Raji (cell line): Measurements from ENCODE around the gene RDH11.
A peak's percentile ranks its signal among the peaks of the same experiment; 100 is the strongest.

Experiments used
- POLR2A ChIP-seq: IDR thresholded peaks from 2 replicates; pipeline ENCODE4 v1.6.1; 2011; ENCODE audit warnings: low read depth, low read length, control low read depth; ENCODE audit not compliant: insufficient read depth

Gene RDH11, protein sequence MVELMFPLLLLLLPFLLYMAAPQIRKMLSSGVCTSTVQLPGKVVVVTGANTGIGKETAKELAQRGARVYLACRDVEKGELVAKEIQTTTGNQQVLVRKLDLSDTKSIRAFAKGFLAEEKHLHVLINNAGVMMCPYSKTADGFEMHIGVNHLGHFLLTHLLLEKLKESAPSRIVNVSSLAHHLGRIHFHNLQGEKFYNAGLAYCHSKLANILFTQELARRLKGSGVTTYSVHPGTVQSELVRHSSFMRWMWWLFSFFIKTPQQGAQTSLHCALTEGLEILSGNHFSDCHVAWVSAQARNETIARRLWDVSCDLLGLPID

DNA sequence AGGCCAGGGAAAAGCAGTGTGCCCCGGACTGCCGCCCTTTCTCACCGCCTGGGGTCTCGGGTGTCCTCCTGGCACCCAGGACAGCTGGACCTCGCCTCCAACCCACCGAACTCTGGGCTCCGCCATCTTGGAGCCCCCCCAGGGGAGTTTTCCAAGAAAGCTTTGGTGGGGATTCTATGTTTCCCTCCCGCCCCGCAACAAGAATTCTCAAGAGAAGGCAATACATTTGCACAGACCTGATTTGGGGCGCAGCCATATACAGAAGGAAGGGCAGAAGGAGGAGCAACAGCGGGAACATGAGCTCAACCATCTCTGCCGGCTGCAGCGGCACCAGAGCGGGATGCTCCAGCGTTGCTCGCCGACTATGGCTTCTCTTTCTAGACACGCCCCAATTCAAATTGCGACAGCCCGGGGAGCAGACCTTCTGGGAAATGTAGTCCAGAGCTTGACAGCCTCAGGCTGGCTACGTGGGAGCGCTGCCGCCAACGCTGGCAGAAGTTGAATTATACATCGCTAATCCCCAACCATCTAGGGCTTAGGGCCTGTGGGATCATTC, at the start of gene RDH11:
RDH11 (minus strand) TSS at position 371 of the 556 bp plus-strand sequence; CDS start at position 310, 61 bp downstream.
- TF ChIP-seq POLR2A = peak; percentile 99

DNA sequence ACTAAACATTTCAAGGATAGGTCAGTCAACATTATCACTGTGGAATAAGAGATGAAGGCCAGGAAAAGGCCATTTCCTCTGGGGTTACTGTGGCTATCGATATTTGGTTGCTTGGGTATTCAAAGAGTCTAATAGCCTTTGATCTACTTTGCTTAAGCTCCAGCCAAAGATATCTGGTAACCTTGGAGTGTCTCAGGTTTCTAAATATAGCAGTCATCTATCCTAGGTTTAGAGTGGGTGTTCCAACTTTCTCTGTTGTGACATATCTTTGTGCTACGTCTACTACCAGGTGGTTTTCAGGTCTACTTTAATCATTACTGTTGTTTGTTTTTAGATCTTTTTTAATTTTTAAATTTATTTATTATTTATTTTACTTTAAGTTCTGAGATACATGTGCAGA, 48.5 kb upstream of the RDH11 start:
- no peak for TF ChIP-seq POLR2A

DNA sequence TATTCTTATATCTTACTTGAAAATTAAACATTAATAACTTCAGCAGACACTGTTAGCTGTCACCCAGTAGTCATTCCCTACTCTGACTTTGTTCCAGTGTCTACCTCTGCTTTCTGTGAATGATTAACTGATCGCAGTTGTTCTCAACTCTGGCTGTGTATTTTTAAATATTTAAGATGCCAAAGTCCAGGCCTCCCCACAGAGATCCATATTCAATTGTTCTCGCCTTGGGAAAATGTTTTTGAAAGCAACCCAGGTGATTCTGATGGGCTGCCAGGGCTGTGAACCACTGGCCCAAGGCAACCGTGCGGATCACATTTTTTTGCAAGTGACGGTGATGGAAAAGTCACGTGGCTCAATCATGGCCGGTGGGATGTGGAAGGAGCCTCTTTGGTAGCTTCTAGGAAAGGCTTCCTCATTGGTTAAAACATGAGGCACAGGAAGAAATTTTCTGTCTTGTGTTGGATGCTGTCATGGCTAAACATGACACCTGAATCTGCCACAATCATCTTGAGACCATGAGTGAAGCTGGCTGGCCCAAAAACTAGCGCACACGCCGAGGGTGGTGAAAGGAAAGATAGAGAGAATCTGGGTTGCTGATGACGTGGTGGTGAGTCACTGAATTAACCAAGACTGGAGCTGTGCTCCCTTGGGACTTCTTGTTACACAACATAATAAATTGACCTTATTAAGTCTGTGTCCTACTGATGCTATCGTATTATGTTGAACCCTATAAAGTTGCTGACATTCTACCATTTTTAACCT, 43.4 kb upstream of the RDH11 start:
- no peak for TF ChIP-seq POLR2A

DNA sequence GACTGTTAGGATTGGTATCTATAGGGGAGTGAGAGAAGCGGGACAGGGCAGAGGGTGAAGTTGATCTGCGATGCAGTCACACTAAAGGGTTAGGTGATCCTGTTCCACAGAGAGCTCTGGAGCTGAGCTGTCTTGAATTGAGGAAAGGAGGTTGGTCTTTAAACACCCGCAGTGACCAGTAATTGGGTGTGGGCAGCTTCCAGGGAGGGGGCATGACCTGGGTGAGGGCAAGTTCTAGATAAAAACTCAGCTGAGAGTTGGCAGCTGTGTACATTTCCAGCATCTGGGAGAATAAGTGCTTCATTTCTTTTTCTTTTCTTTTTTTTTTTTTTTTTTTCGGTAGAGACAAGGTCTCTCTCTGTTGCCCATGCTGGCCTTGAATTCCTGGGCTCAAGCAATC, 41.2 kb upstream of the RDH11 start:
- no peak for TF ChIP-seq POLR2A

DNA sequence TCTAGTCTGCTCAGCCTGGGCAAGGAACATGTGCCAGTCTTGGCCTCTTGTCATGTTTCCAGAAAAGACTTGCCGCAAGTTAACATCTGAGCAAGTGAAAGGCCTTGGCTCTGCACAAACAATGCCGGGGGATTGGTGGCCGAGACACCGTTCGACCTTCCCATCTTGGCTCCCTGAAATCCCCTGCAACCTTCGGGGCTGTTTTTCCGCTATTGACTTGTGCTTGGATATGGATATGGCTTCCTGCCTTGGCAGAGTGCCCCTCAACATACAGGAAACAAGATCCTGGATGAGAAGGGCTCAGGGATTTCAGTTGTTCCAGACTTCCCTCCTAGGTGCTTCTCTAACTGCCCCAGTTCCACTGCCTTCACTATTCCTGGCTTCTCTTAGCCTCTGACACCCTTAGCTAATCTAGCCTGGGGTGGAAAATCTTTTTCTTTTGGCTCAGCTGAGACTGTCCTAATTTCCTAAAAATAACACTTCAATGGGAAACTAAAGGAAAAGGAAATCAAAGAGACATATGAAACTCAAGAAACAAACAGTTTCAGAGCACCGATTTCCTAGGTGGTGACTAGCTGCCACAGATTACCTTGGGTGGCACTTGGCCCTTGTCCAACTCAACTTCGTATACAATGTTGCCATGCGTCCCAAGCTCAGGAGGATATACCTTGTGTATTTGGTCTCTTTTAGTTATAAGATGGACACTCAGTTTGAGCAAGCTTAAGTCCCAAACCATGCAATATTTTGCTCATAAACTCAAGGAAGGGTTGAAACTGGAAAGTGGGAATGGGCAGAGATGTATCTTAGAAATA, 40.0 kb upstream of the RDH11 start:
- no peak for TF ChIP-seq POLR2A

DNA sequence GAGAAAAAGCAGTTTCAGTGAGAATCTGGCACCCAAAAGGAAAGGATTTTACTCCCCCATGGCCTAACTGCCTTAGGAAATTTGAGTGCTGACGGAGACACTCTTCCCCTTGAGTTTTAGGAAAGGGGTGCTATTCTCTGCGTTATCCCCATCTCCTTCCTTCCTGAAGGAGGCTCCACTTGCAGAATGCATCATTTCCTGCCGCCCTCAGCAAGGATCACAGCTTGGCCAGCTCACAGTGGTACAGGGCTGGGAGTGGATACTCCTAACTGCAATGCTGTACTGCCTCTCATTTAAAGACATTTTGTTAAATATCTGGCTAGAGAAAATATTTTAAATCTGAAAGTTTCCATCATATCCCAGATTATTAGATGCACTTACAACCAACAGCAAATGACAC, 39.1 kb upstream of the RDH11 start:
- TF ChIP-seq POLR2A = no peak

DNA sequence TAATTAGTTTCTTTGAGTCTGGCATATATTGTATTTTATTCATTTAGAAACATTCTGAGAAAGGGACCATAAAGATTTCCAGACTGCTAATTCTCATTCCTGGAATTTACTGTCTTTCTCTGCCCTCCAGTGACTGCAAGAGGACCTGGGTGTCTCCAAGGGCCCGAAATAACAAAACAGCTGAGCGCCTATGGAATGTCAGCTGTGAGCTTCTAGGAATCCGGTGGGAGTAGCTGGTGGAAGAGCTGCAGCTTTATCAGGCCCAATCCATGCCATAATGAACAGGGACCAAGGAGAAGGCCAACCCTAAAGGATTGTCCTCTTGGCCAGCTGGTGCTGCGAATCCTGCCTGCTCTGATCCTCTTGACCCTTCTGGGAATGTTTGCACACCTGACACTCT, 38.1 kb upstream of the RDH11 start:
- no peak for TF ChIP-seq POLR2A

DNA sequence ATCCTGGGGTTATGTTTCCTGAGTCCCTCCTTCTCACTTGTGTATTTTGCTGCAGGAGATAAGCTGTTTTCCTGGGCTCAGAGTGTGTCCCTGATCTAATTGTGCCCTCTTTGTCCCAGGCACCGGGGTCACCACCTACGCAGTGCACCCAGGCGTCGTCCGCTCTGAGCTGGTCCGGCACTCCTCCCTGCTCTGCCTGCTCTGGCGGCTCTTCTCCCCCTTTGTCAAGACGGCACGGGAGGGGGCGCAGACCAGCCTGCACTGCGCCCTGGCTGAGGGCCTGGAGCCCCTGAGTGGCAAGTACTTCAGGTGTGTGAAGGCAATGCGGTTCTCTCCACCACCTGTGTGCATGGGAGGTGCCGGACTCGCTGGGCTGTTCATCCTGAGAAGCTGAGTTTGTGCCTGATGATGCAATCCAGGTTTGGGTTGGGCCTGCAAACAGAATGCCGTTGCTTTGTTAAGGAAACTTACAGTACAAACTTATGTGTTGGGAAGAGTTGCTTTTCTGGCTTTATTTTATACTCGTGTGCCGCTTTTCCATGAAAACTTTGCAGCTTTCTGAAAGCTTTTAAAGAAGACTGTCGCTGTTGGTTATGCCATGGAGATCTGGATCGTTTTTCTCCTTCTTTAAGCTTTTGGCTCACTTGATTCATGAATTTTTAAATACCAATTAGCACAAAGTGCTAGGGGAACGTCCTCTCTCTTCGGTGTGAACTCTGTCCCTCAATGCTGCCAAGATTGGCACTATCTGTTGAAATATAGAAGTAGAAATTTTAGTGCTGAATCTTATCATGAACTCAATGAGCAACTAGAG, 33.7 kb upstream of the RDH11 start:
- TF ChIP-seq POLR2A = no peak

DNA sequence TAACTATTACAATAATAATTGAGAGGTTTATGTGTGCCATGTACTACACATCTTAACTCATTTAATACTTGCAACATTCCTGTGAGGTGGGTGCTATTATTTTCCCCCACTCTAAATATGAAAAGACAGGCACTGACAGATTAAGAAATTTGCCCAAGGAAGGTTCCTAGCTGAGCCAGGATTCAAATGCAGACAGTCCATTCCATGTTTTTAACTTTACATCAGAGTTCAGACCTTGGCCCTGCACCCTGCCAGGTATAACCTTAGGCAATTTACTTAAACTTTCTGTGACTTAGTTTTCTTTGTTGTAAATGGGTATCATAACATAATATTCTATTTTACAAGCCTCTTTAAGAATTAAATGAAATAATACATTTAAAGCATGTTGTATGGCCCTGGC, 32.7 kb upstream of the RDH11 start:
- no peak for TF ChIP-seq POLR2A

DNA sequence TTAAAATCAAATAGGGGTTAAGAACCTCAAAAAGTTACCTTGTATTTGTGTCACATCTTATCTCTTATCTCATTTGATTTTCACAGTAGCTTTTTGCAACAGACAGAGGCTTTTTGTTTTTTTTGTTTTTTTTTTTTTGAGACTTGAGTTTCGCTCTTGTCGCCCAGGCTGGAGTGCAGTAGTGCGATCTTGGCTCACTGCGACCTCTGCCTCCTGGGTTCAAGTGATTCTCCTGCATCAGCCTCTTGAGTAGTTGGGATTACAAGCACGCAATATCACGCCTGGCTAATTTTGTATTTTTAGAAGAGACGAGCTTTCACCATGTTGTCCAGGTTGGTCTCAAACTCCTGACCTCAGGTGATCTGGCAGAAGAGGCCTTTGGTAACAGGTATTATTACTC, 31.8 kb upstream of the RDH11 start:
- TF ChIP-seq POLR2A = no peak

DNA sequence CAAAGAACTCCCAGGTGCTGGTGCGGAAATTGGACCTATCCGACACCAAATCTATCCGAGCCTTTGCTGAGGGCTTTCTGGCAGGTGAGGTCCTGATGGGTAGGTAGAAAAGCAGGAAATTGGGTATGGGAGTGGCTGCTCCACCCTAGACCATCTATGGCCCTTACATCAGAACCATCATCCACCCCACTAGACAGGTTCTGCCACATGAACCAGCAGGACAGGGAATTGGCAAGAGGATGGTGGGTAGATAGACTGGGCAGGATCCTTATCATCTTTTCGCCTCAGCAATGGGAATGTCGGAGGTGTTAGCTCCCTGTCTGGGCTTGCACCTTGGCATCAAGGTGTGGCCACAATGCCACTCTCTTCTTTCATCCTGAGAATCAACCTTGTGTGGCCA, 29.6 kb upstream of the RDH11 start:
- no peak for TF ChIP-seq POLR2A

DNA sequence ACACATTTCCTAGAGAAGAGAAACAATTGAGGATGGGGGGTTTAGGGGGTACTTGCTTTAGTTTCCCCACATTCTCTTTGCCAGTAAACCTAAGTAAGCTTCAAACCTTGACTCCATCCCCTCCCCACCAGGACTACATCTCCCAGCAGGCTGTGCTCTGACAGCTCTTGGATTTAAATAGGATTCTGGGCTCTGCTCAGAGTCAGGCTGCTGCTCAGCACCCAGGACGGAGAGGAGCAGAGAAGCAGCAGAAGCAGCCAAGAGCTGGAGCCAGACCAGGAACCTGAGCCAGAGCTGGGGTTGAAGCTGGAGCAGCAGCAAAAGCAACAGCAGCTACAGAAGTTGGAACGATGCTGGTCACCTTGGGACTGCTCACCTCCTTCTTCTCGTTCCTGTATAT, 26.7 kb upstream of the RDH11 start:
- no peak for TF ChIP-seq POLR2A

DNA sequence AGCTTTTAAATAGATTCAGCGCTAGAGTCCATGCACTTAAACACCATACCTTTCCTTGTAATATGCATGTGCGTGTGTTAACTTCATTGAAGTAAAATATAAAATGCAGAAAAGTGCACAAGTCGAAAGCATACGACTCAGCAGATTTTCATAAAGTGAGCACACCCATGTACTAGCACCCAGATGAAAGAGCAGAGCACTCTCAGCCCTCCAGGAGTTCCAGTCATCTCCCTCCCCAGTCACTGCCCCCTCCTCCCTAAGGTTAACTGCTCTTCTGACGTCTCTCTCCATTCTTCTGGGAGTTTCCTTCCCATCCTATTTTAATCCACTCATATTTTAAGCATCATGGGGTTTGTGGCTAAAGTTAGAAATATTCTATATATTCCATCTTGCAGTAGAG, 26.3 kb upstream of the RDH11 start:
- TF ChIP-seq POLR2A = no peak

DNA sequence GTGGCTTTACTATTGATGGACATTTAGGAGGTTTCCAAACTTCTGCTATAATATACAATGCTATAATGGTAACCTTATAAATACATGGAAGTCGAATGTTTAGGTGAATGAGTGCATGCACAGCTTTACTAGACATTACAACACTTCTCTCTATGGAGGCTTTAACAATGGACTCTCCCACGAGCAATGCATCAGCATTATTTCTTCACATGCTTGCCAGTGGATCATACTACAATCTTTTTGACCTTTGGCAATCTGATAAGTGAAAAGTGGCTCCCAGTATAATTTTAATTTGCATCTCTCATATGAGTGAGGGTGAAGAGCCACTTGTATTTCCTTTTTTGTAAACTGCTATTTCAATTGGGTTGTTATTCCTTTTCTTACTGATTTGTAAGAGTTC, 24.3 kb upstream of the RDH11 start:
- no peak for TF ChIP-seq POLR2A

DNA sequence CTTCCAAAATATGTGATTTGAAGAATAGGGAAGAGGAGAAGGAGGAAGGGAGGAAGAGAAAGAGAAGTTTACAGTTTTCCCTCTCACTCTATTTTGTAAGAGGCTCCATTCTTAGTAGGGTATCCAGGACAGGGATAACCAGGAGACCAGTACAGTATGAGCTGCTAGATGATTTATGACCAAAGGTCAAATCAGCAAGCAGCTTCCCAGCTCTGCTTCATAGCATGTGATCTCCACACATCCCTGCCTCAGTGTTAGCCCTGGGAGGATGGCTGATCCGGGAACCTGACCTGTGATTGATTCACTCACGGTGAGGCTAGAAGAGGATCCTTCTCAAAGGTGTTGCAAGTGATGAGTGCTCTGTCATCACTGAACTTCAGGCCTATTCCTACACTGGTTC, 22.7 kb upstream of the RDH11 start:
- TF ChIP-seq POLR2A = no peak

DNA sequence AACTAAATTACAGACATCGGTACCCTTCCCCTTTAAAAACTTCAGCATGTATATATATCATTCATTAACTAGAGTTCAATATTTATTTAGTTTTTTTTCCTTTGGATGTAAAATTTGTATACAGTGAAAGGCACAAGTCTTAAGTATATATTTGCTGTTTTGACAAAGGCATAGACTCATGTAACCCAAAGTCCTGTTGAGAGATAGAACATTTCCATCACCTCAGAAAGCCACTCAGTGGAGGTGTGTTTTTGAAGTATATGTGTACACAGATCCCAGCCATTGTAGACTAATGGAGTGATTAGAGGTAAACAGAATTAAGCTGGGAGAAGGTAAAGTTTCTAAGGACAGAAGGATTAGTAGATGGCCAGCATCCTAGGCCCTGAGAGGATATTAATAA, 21.5 kb upstream of the RDH11 start:
- TF ChIP-seq POLR2A = no peak
